SJCRH30 (cell line): ENCODE results near the gene GPHA2. TPM values are rescaled to one million over a fixed set of nuclear protein-coding genes. Genes with fewer than 3 reads are reported as not detected.

ENCODE experiments used
- DNase-seq, 2 experiments: peaks; one replicate each; pipeline ENCODE4 v3.0.0-alpha.2; 2015 to 2020
- H3K27ac ChIP-seq: fragments of 250-450 bp; sonication (Bioruptor Pico); 2 replicates; pipeline ENCODE4 v1.5.1; 2020; ENCODE audit warnings: mild to moderate bottlenecking, moderate library complexity
- H3K27me3 ChIP-seq: fragments of 250-450 bp; sonication (Bioruptor Pico); 2 replicates; pipeline ENCODE4 v1.5.1; 2020; ENCODE audit warnings: mild to moderate bottlenecking, moderate library complexity
- H3K36me3 ChIP-seq: fragments of 250-450 bp; sonication (Bioruptor Pico); 2 replicates; pipeline ENCODE4 v1.5.1; 2020; ENCODE audit warnings: mild to moderate bottlenecking, moderate library complexity
- H3K4me1 ChIP-seq: fragments of 250-450 bp; sonication (Bioruptor Pico); 2 replicates; pipeline ENCODE4 v1.5.1; 2020; ENCODE audit warnings: mild to moderate bottlenecking, moderate library complexity
- H3K4me3 ChIP-seq: fragments of 250-450 bp; sonication (Bioruptor Pico); 2 replicates; pipeline ENCODE4 v1.5.1; 2020; ENCODE audit warnings: mild to moderate bottlenecking, moderate library complexity
- H3K9me3 ChIP-seq: fragments of 250-450 bp; sonication (Bioruptor Pico); replicated peaks from 2 replicates; pipeline ENCODE4 v1.5.1; 2020; ENCODE audit warnings: mild to moderate bottlenecking, moderate library complexity
- total RNA-seq: library from RNA; depleted of rRNA; stranded (reverse); fragments of >200 nt; shearing (Covaris generic); gene quantifications from 2 replicates; pipeline ENCODE4 v1.2.3, GENCODE V29; 2014

GPHA2 gene
- total RNA-seq, 1 experiment from 2014 or later = not detected

DNA sequence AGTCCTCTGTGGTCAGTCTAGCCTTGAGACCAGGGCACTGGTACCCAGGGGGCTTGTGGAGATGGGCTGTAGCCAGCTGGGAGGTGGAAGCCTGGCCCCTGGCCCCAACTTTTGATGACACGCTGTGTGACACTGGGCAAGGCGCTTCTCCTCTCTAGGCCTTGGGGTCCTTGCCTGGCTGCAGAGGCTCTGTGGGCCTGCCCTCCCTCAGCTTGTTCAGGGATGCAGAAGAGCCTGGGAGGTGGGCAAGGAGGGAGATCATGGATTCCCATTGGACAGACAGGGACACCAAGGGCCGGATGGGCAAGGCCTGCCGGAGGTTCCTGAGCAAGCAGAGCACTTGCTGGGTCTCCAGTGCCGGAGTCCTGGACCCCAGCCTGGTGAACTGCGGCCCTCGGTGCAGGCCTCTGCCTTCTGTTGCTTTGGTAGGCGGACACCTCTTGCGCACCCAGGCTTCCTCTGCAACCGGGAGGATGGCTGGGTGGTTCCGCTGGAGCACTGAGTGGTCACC is 12.5 kb downstream of the GPHA2 start:
- no peaks in the 10 kb centered on the region for H3K4me1 ChIP-seq
- no peaks in the 10 kb centered on the region for H3K9me3 ChIP-seq
- no peak overlapping the region for H3K27ac ChIP-seq
- no peaks in the 10 kb centered on the region for H3K27me3 ChIP-seq
- no peaks in the 10 kb centered on the region for H3K36me3 ChIP-seq
- no peak overlapping the region for H3K4me3 ChIP-seq
- DNase-seq = no peak

DNA sequence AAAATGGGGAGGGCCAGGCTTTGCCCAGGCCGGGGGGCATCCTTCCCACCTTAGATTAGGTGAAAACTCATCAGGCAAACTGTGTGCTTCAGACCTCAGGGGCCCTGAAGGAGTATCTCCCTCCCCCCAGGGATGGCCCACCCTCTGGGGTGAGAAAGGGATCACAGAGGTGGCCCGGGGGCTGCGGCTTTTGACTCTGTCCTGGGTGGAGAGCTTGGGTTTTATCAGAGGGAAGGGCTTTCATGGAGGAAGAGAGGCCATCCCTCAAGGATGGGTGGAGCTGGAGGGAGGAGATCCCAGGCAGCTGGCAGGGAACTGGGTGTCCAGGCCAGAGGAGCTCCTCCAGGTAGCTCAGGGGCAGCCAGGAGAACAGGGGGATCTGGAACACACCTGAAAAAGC is 14.3 kb downstream of the GPHA2 start:
- no peaks in the 10 kb centered on the region for H3K9me3 ChIP-seq
- no peak overlapping the region for H3K4me3 ChIP-seq
- H3K4me1 ChIP-seq = no peaks in the 10 kb centered on the region
- DNase-seq = no peak
- H3K27me3 ChIP-seq = no peaks in the 10 kb centered on the region
- no peaks in the 10 kb centered on the region for H3K36me3 ChIP-seq
- H3K27ac ChIP-seq = no peak overlapping the region

DNA sequence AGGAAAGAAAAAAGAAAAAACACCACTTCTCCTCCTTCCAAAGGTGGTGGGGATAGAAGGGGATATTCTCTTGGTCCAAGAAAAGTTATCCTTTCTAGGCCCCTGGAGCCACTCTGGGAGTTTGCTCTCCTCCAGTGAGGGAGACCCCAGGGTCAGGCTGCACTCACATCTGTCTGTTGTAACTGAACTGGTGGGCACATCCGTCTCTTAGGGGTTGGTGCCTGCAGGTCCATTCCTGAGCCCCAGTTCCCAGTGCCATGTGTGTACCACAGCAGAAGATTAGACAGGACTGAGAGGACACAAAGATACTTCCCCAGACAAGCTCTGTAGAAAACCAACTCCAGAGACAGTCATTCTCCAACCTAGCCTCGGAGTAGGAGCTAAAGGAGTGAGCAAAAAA is 15.6 kb downstream of the GPHA2 start:
- no peak for DNase-seq
- H3K4me3 ChIP-seq = no peak overlapping the region
- H3K9me3 ChIP-seq = no peaks in the 10 kb centered on the region
- no peak overlapping the region for H3K27ac ChIP-seq
- H3K36me3 ChIP-seq = no peaks in the 10 kb centered on the region
- no peaks in the 10 kb centered on the region for H3K4me1 ChIP-seq
- H3K27me3 ChIP-seq = no peaks in the 10 kb centered on the region

DNA sequence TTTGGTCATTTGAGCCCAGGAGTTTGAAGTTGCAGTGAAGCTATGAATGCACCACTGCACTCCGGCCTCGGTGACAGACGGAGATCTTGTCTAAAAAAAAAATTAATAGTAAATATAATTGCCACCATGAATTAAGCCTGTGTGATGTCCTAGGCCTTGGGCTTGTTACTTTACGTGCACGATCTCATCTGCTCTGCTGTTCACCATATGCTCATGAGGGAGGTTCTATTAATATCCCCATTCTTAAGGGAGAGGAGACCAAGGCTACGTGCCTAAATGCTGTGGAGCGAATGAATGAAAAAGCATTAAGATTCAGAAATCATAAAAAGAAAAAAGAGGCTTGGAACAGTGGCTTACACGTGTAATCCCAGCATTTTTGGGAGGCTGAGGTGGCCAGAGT is 16.1 kb downstream of the GPHA2 start:
- Histone ChIP-seq H3K27me3 (no peaks in the 10 kb centered on the region), H3K27ac (no peak overlapping the region), H3K9me3 (no peaks in the 10 kb centered on the region), H3K36me3 (no peaks in the 10 kb centered on the region), H3K4me3 (no peak overlapping the region), H3K4me1 (no peaks in the 10 kb centered on the region)
- no peak for DNase-seq

DNA sequence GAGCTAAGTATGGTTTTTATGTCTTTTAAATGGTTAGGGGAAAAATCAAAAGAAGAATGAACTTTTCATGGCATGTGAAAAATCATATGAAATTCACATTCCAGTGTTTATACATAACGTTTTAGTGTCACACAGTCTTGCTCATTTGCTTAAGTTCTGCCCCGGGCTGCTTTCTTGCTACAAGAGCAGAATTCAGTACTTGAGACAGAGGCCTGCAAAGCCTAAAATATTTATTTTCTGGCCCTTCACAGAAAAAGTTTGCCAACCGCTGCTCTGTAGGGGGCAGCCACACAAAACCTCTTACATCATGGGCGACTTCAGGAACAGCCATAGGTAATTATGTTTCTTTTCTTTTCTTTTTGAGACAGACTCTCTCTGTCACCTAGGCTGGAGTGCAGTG is 17.7 kb downstream of the GPHA2 start:
- H3K4me3 ChIP-seq = peak overlapping the region; percentile 46
- H3K27me3 ChIP-seq = no peaks in the 10 kb centered on the region
- H3K9me3 ChIP-seq = no peaks in the 10 kb centered on the region
- no peaks in the 10 kb centered on the region for H3K36me3 ChIP-seq
- no peak overlapping the region for H3K27ac ChIP-seq
- DNase-seq = peak in 1 of 2 experiments; percentile 32
- H3K4me1 ChIP-seq = no peaks in the 10 kb centered on the region

DNA sequence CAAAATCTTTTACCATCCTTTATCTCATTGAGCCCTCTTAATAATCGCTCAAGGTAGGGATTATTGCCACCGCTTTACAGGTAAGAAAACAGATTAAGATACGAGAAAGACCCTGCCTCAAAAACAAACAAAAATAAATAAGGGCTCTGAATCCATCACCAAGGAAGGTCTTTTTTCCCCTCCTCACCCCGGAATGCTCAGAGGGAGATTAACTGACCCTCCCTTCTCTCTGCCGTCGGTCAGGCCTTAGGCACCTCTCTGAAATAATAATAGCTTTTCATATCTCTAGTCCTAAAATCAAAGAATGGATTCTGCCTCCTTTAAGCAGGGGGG is 18.1 kb downstream of the GPHA2 start:
- no peaks in the 10 kb centered on the region for H3K4me1 ChIP-seq
- peak overlapping the region; percentile 46 for H3K4me3 ChIP-seq
- DNase-seq = no peak
- no peaks in the 10 kb centered on the region for H3K36me3 ChIP-seq
- no peak overlapping the region for H3K27ac ChIP-seq
- no peaks in the 10 kb centered on the region for H3K27me3 ChIP-seq
- no peaks in the 10 kb centered on the region for H3K9me3 ChIP-seq

DNA sequence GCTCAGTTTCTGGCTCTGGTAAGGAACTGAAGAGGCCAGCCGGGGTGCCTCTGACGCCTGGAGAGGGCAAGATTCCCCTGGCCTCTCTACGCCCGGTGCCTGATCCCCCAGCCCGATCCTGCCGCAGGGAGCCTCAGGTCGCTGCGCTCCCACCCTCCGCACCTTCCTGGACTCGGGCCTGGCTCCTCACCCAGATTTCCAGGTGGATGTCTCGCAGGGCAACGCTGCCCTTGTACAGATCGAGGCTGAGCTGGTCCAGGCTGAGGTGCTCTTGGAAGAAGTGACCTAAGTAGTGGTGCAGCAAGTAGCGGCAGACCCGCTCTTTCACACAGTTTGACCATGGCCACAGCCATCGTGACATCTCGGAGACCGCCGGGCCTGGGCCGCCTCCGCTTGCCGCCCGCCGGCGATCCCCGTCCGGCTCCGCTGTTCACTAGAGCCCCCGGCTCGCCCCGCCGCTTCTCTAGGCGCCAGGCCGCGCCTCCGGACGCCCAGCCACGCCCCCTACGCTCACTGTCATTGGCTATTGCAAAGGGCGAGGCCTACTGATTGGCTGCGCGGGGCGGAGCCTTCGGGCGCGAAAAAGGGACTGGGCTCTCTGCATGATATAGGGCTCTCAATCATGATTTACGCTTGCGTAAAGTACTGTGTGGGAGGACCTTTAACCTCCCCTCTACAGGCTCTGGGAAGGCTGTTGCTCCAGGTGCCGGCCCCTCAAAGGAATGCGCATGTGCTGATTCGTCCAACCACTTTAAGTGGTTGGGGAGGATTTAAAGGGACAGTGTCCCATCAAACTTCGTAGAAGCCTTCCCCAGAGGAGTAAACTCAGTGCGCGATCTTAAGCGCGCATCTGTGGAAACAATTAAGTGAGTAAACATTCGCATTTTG is 18.7 kb downstream of the GPHA2 start, which contains the start of gene ATG2A:
Gene ATG2A, minus strand, starts transcription at position 435 of the 888 bp plus-strand sequence. Its CDS starts 74 bp downstream, at position 361.
- H3K36me3 ChIP-seq = no peaks in the 10 kb centered on the region
- H3K4me3 ChIP-seq = peak within 1 kb of the TSS; percentile 68
- peak; percentile 97 to 99 for DNase-seq
- H3K4me1 ChIP-seq = no peaks in the 10 kb centered on the region
- H3K27ac ChIP-seq = peak within 1 kb of the TSS; percentile 34
- H3K27me3 ChIP-seq = no peaks in the 10 kb centered on the region
- H3K9me3 ChIP-seq = no peaks in the 10 kb centered on the region

DNA sequence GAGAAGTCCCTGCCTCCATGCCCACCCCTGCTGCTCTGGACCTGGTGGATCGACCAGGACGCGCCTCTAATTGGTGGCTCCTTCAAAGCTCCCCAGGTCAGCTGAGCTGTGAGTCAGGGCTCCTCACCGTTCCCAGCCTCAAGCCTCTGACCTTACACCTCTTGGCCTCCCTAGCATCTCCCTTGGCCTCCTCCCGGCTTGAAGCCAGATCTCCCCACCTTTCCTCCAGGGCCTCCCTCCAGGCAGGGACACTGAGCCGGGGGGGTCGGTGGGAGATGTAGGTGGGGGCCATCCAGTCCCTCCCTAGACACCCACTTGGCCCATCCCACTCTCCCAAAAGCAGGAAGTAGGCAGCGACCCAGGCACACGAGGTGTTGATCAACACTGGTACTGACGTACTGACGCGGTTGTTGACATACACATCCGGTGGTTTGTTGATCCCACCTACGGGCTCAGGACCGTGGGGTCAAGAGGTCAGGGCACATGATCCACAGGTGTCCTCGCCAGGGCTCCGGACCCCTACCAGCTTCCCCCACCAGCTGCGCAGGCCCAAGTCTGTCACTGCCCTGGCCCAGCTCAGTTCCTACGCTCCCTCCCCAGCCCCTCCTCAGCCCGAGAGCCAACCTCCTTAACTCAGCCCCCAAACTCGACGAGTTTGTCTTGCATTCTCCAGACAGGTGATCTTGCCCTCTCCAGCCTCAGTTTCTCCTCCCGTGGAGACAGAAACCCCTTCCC is 19.5 kb downstream of the GPHA2 start:
- Histone ChIP-seq H3K4me1 (no peaks in the 10 kb centered on the region), H3K36me3 (no peaks in the 10 kb centered on the region), H3K9me3 (no peaks in the 10 kb centered on the region), H3K27me3 (no peaks in the 10 kb centered on the region), H3K27ac (peak overlapping the region; percentile 34), H3K4me3 (peak overlapping the region; percentile 68)
- DNase-seq = peak; percentile 22 to 32

DNA sequence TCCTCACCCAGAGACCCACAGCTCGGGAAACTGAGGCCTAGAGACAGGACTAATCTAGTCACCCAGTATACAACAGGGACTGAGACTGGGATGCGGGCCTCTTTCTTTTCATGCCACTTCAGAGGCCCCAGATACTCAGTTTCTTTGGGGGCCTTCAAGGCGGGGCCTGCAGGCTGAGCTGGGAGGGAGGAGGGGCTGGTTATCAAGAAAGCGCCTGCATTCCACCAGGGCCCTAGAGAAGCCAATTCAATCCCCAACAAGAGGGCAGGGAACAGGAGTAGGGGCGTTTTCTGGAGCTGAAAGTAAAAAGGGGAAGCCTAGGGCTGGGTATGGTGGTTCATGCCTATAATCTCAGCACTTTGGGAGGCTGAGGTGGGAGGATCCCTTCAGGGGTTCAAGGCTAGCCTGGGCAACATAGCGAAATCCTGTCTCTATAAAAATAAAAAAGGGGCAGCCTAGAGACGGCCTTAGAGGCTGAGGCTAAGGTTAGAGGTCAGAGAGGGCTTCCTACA is 20.3 kb downstream of the GPHA2 start:
- no peak for DNase-seq
- H3K27ac ChIP-seq = no peak overlapping the region
- H3K27me3 ChIP-seq = no peaks in the 10 kb centered on the region
- no peaks in the 10 kb centered on the region for H3K9me3 ChIP-seq
- H3K4me3 ChIP-seq = no peak overlapping the region
- H3K36me3 ChIP-seq = no peaks in the 10 kb centered on the region
- no peaks in the 10 kb centered on the region for H3K4me1 ChIP-seq

DNA sequence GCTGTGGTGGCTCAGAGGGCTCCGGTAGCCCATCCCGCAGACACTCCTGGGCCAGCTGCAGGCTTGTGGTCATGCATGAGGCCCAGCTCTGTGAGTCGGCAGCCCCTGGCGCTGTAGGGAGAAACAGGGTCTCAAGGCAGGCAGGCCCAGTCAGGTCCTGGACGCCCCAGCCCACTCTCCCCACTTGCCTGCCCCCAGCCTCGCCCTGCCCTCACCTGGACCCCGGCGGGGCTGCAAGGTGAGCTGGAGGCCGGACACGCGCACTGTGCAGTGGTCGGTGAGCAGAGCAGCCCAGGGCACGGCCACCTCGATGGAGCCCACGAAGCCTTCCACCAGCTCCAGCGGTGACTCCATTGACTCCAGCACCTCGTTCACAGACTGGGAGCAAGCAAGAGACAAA is 21.6 kb downstream of the GPHA2 start:
- no peaks in the 10 kb centered on the region for H3K9me3 ChIP-seq
- no peak overlapping the region for H3K4me3 ChIP-seq
- no peak overlapping the region for H3K27ac ChIP-seq
- H3K27me3 ChIP-seq = no peaks in the 10 kb centered on the region
- no peak for DNase-seq
- no peaks in the 10 kb centered on the region for H3K36me3 ChIP-seq
- no peaks in the 10 kb centered on the region for H3K4me1 ChIP-seq

DNA sequence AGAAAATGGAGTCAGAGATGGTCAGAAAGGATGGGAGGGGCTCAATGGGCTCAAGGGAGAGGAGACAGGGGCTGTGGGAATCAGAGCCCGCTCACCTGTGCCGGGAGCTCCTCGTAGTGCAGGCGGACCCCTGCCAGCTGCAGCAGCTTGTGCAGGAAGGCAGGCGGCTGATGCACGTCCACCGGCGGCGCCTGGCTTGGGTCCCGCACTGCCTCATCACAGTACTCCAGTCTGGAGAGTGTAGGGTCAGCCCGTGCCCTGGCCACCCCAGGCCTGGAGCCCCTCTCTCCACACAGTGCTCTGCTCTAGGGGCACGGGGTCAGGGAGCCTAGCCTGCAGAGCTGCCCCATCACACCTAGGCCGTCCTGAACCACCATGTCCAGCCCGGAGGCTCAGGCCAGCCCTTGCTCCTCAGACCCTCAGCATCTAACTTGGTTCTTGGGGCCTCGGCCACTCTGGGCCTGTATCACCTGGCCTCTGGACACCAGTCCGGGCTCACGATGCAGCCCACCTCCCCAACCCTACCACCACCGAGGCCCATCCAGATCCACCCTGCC is 22.4 kb downstream of the GPHA2 start:
- Histone ChIP-seq H3K4me1 (no peaks in the 10 kb centered on the region), H3K27ac (no peak overlapping the region), H3K36me3 (no peaks in the 10 kb centered on the region), H3K4me3 (no peak overlapping the region), H3K27me3 (no peaks in the 10 kb centered on the region), H3K9me3 (no peaks in the 10 kb centered on the region)
- no peak for DNase-seq

DNA sequence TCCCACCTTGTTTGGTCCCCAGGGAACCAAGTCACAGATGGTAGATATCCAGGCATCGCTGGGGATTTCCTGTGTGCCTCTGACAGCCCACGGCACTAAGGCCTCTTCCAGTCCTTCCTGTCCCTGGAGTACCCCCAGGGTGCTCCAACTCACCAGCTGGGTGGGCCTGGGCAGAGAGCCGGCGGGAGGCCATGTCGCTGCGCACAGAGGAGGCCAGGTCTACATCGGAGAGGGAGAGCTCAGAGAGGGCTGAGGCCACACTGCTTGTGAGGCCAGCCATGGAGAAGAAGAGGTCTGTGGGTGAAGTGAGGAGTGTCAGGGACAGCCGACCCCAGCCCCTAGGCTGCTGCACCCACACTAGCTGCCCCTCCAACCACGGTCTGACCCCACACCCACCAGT is 24.0 kb downstream of the GPHA2 start:
- Histone ChIP-seq H3K27ac (no peak overlapping the region), H3K4me3 (no peak overlapping the region), H3K36me3 (no peaks in the 10 kb centered on the region), H3K27me3 (no peaks in the 10 kb centered on the region), H3K9me3 (no peaks in the 10 kb centered on the region), H3K4me1 (no peaks in the 10 kb centered on the region)
- DNase-seq = no peak

DNA sequence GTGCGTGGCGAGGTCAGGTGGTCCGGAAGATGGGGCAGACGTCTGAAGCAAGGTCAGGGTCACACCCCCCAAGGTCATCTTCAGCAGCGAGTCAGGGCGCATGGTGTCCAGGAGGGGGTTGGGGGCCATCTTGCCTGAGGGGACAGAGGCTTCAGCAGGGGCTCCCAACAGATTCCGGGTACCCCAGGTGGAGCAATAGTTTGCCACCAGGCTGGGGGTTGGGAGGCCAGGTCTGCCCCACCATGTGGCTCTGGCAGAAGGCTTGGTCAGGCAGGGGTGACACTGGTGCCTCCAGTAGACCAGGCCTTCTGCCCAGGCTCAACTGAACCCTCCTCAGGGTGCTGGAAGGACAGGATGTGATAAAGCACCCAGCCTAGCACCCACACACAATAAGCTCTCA is 24.6 kb downstream of the GPHA2 start:
- Histone ChIP-seq H3K9me3 (no peaks in the 10 kb centered on the region), H3K36me3 (no peaks in the 10 kb centered on the region), H3K27me3 (no peaks in the 10 kb centered on the region), H3K4me3 (no peak overlapping the region), H3K4me1 (no peaks in the 10 kb centered on the region), H3K27ac (no peak overlapping the region)
- no peak for DNase-seq

DNA sequence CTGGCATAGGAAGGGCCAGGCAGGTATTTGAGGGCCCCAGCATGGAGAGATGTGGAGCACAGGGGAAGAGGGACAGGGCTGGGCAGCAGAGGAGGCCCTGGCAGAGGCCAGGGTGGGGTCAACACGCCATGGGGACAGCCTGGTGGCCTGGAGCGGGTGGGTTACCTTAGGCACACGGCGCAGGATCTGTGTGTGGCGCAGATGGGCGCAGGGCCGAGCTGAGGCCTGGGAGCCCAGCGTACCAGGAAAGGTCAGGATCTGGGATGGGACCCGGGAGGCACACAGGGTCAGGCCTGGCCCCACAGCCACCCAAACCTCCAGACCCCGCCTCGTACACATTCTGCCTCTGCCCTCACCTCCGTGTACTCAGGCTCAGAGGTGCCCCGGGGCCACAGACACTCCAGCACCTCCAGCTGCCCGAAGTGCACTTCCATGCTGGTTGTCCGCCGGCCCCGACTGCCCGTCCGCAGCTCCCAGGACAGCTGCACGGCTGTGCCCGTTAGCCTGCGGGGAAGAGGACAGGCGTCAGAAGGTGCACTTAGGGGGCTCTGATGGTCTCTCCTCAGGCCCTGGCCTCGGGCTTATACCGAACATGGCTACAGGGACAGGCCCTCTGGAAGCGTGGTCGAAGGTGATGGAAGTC is 25.1 kb downstream of the GPHA2 start:
- Histone ChIP-seq H3K36me3 (no peaks in the 10 kb centered on the region), H3K27me3 (no peaks in the 10 kb centered on the region), H3K4me1 (no peaks in the 10 kb centered on the region), H3K4me3 (no peak overlapping the region), H3K27ac (no peak overlapping the region), H3K9me3 (no peaks in the 10 kb centered on the region)
- no peak for DNase-seq
